ENCODE data around the gene MRGPRD.

The MRGPRD gene

GRCh38 chr11:68999093-68999747, 18.4 kb upstream of the MRGPRD start:
- POLR2A ChIA-PET (ENCODE audit: low non-redundant PET), result no interaction called here
- no peak overlapping the region for H3K27ac ChIP-seq
- TF ChIP-seq, protein P1, sequence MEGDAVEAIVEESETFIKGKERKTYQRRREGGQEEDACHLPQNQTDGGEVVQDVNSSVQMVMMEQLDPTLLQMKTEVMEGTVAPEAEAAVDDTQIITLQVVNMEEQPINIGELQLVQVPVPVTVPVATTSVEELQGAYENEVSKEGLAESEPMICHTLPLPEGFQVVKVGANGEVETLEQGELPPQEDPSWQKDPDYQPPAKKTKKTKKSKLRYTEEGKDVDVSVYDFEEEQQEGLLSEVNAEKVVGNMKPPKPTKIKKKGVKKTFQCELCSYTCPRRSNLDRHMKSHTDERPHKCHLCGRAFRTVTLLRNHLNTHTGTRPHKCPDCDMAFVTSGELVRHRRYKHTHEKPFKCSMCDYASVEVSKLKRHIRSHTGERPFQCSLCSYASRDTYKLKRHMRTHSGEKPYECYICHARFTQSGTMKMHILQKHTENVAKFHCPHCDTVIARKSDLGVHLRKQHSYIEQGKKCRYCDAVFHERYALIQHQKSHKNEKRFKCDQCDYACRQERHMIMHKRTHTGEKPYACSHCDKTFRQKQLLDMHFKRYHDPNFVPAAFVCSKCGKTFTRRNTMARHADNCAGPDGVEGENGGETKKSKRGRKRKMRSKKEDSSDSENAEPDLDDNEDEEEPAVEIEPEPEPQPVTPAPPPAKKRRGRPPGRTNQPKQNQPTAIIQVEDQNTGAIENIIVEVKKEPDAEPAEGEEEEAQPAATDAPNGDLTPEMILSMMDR (conservative IDR thresholded peaks at IDR 0.05; ENCODE audit: low read depth), result no peak
- no peak for DNase-seq (ENCODE audit: low spot score)
- CTCF ChIA-PET, result no interaction called here

DNA sequence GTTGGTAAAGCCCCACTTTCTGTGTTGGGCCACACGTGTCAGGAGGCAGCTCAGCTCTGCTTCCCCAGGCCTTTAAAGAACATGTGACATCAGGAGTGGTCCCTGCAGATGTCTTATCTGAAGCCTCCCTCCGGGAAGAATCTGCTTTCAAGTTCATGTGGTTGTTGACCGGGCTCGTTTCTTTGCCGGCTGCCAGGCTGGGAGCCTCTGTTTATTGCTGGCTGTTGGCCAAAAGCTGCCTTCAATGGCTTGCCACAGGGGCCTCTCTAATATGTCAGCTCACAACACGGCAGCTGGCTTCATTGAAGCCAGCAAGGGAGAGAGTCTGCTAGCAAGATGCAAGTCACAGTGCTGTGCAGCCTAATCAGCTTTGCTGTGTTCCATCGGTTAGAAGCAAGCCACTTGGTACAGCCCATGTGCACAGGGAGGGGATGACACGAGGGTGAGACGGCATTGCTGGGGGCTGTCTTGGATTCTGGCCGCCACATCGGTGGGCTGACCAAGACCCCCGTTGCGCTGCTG, 17.7 kb upstream of the MRGPRD start:
- POLR2A ChIA-PET (ENCODE audit: low non-redundant PET), result no interaction called here
- TF ChIP-seq, protein P1 (conservative IDR thresholded peaks at IDR 0.05; ENCODE audit: low read depth), result no peak
- no peak overlapping the region for H3K27ac ChIP-seq
- DNase-seq (ENCODE audit: low spot score), result no peak
- CTCF ChIA-PET, result no interaction called here

- ChIA-PET POLR2A (ENCODE audit: low non-redundant PET) (no interaction called here), CTCF (no interaction called here)
- DNase-seq (ENCODE audit: low spot score), result no peak
- no peak overlapping the region for H3K27ac ChIP-seq
- TF ChIP-seq, protein P1 (conservative IDR thresholded peaks at IDR 0.05; ENCODE audit: low read depth), result no peak
Observed at GRCh38 chr11:68997995-68998348, 17.2 kb upstream of the MRGPRD start.

DNA sequence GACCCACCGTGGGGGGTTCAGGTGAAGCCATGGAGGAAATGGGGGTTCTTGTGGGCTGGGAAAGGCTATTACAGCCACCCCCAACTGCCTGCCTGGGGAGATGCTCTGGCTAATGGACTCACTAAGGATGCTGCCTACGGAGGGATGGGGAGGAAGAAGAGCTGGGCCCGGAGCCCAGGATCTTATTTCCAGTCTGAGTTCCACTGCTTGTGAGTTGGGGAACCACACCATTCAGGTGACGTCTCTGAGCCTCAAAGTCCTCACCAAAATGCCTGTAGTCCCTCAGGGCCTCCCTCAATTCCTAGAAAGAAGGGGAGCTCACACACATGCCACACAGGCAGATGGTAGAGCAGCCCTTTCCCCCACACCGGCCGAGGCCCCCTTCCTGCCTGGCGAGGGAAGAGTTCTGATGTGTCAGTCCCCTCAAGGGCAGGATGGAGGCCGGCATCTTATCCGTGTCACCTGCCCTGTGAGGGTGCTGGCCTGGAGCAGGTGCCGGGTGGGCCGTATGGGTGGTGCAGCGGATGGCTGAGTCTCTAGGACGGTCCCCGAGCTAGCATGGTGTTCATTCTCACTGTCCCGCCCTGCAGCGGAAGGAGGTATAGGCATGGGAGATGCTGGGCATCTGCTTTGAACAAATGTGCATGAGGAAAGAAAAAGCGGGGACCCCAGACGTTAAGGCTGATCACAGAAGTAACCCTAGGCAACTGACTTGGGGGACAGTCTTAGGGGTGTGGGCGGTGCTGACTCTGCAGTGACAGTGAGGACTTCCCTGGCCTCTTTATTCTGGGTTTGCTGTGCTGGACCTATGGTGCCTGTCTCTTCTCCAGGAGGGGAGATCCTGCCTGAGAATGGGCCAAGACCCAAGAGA, 16.6 kb upstream of the MRGPRD start:
- no peak overlapping the region for H3K27ac ChIP-seq
- TF ChIP-seq, protein P1 (conservative IDR thresholded peaks at IDR 0.05; ENCODE audit: low read depth), result no peak
- POLR2A ChIA-PET (ENCODE audit: low non-redundant PET), result no interaction called here
- CTCF ChIA-PET, result interaction anchor here (0.5 kb wide), 1 partner anchor 714 kb away, joined by 6 read pairs; no protein-coding TSS in a partner anchor
- no peak for DNase-seq (ENCODE audit: low spot score)

- DNase-seq (ENCODE audit: low spot score), result no peak
- ChIA-PET POLR2A (ENCODE audit: low non-redundant PET) (no interaction called here), CTCF (no interaction called here)
- H3K27ac ChIP-seq, result no peak overlapping the region
- TF ChIP-seq, protein P1 (conservative IDR thresholded peaks at IDR 0.05; ENCODE audit: low read depth), result no peak
Observed at GRCh38 chr11:68996376-68997123, 15.8 kb upstream of the MRGPRD start.

DNA sequence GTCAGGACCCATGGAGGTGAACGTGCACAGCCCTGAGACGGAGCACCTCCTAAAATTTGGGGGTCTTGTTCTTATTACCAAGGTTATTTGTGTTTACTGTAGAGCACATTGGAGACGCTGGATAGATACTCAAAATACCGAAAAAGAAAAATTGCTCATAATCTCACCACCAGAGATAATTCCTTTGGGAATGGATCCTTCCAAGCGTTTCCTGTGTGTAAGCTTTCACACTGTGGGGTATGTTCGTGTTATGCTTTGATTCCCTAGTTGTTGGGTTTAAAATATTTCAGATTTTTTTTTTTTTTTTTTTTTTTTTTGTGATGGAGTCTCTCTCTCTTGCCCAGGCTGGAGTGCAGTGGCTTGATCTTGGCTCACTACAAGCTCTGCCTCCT, 14.1 kb upstream of the MRGPRD start:
- ChIA-PET CTCF (no interaction called here), POLR2A (ENCODE audit: low non-redundant PET) (no interaction called here)
- no peak overlapping the region for H3K27ac ChIP-seq
- DNase-seq (ENCODE audit: low spot score), result no peak
- TF ChIP-seq, protein P1 (conservative IDR thresholded peaks at IDR 0.05; ENCODE audit: low read depth), result no peak

Data from RWPE1 (cell line).